PFSK-1 (cell line): ENCODE data around the gene NCAPD2.

Experiments used
- FOXP2 ChIP-seq: optimal IDR thresholded peaks from 2 replicates; pipeline ENCODE3; 2011; ENCODE audit warnings: borderline replicate concordance, control low read depth, inconsistent platforms; ENCODE audit not compliant: insufficient read depth; ENCODE audit errors: extremely low read length, extremely low read depth
- POLR2AphosphoS5 ChIP-seq: IDR thresholded peaks from 2 replicates; pipeline ENCODE4 v1.6.1; 2012; ENCODE audit warnings: low read depth, mild to moderate bottlenecking, control low read depth, low read length, moderate library complexity
- SIN3A ChIP-seq: IDR thresholded peaks from 2 replicates; pipeline ENCODE4 v1.6.1; 2012; ENCODE audit warnings: mild to moderate bottlenecking, low read length, moderate library complexity, borderline replicate concordance; ENCODE audit not compliant: insufficient read depth
- TAF1 ChIP-seq: IDR thresholded peaks from 2 replicates; pipeline ENCODE4 v1.6.1; 2012; ENCODE audit warnings: low read length, control low read depth, borderline replicate concordance; ENCODE audit not compliant: insufficient read depth
- TF ChIP-seq, protein P1 (sequence below), 2 experiments: IDR thresholded peaks; 2 replicates each; pipeline versions ENCODE4 v1.6.1 to v1.8.0; 2011 to 2012; ENCODE audit warnings: low read depth in 2 of 2, low read length in 2 of 2, control low read depth in 1 of 2, inconsistent platforms in 1 of 2, mild to moderate bottlenecking in 1 of 2, moderate library complexity in 1 of 2; ENCODE audit not compliant: insufficient read depth in 1 of 2

Gene NCAPD2

DNA sequence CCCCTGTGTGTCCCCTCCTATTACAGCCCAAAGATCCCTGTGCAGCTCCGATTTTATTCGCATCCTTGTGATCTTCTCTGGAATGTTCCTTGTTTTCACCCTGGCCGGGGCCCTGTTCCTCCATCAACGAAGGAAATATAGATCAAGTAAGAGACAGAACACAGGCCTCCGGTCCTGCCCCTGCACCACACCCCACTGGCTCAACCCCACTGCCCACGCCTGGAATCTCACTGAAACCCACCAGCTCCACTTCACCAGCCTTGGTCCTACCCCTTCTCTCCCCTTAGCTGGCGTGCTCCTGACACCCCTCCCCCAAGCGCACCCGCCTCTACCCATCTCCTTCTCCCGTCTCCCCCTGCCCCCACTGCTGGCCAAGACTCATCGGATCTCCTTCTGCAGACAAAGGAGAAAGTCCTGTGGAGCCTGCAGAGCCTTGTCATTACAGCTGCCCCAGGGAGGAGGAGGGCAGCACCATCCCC, 43.0 kb upstream of the NCAPD2 start:
- TF ChIP-seq SIN3A (no peak), POLR2AphosphoS5 (no peak), TAF1 (no peak), FOXP2 (no peak)
- TF ChIP-seq, protein P1, sequence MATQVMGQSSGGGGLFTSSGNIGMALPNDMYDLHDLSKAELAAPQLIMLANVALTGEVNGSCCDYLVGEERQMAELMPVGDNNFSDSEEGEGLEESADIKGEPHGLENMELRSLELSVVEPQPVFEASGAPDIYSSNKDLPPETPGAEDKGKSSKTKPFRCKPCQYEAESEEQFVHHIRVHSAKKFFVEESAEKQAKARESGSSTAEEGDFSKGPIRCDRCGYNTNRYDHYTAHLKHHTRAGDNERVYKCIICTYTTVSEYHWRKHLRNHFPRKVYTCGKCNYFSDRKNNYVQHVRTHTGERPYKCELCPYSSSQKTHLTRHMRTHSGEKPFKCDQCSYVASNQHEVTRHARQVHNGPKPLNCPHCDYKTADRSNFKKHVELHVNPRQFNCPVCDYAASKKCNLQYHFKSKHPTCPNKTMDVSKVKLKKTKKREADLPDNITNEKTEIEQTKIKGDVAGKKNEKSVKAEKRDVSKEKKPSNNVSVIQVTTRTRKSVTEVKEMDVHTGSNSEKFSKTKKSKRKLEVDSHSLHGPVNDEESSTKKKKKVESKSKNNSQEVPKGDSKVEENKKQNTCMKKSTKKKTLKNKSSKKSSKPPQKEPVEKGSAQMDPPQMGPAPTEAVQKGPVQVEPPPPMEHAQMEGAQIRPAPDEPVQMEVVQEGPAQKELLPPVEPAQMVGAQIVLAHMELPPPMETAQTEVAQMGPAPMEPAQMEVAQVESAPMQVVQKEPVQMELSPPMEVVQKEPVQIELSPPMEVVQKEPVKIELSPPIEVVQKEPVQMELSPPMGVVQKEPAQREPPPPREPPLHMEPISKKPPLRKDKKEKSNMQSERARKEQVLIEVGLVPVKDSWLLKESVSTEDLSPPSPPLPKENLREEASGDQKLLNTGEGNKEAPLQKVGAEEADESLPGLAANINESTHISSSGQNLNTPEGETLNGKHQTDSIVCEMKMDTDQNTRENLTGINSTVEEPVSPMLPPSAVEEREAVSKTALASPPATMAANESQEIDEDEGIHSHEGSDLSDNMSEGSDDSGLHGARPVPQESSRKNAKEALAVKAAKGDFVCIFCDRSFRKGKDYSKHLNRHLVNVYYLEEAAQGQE (IDR thresholded peaks at IDR 0.05; ENCODE audit: insufficient read depth in 1 of 2, low read depth in 2 of 2, low read length in 2 of 2) = no peak

DNA sequence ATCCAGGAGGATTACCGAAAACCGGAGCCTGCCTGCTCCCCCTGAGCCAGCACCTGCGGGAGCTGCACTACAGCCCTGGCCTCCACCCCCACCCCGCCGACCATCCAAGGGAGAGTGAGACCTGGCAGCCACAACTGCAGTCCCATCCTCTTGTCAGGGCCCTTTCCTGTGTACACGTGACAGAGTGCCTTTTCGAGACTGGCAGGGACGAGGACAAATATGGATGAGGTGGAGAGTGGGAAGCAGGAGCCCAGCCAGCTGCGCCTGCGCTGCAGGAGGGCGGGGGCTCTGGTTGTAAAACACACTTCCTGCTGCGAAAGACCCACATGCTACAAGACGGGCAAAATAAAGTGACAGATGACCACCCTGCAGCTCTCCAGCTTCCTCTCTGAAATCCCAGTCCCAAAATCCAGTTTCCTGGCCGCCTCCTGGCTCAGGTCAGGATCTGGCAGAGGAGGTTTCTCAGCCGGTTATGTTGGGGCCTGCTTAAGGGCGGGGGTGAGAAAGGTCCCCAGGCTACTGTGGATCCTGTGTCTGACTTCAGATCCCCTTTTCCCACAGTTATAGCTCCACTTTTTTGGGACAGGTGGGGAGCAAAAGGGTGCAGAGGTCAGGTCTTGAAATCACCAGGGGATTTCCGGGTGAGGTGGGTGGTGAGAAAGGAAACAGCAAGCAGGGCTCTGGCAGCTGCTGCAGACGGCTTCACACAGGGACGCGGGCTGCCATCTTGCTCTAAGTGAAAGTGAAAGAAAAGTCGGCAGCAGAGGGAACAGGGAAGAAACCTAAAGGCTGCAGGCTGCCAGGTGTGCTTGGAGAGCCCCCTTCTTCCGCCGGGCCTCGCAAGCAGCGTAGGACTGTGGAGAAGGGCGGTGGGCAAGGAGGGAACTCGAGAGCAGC, 42.3 kb upstream of the NCAPD2 start, which contains the start of gene TAPBPL:
Gene TAPBPL (plus strand): TSS at position 695 of the 897 bp plus-strand sequence. CDS start 207 bp downstream, outside the sequence.
- TF ChIP-seq, protein P1 (IDR thresholded peaks at IDR 0.05; ENCODE audit: insufficient read depth in 1 of 2, low read depth in 2 of 2, low read length in 2 of 2) = no peak
- no peak for TF ChIP-seq TAF1
- 0 out of 2 replicates have a peak, but pooled peaks have one; percentile 26 for TF ChIP-seq POLR2AphosphoS5
- no peak for TF ChIP-seq SIN3A

DNA sequence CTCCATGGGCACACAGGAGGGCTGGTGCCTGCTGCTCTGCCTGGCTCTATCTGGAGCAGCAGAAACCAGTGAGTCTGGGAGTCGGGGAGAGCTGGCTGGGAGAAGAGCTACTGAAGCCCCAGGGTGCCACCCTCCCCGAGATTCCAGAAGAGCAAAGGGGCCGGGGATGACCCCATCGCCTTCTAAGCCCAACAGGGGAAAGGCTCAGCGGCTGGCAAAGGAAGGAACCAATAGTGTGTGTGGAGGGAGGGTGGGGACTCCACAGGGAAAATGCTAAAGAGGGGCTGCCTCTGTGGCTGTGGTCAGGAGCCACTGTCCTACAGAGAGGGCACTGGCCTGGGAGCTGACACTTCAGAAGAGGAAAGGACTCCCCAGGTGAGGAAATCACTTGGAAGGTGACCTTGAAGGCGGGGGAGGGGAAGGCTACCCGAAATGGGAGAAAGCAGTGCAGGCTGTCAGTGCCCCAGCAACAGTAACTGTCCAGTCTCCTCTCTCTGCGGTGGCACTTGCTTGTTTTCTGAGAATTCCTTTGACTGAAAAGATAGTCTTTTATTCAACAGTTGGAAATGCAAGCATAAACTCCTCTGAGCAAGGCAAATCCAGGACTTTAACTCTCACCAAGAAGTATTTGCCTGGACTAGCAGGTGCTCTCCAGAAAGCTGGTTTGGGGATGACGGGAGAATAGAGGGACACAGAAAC, 41.5 kb upstream of the NCAPD2 start:
- TF ChIP-seq SIN3A (no peak), POLR2AphosphoS5 (no peak), TAF1 (no peak), FOXP2 (no peak)
- TF ChIP-seq, protein P1 (IDR thresholded peaks at IDR 0.05; ENCODE audit: insufficient read depth in 1 of 2, low read depth in 2 of 2, low read length in 2 of 2) = no peak

DNA sequence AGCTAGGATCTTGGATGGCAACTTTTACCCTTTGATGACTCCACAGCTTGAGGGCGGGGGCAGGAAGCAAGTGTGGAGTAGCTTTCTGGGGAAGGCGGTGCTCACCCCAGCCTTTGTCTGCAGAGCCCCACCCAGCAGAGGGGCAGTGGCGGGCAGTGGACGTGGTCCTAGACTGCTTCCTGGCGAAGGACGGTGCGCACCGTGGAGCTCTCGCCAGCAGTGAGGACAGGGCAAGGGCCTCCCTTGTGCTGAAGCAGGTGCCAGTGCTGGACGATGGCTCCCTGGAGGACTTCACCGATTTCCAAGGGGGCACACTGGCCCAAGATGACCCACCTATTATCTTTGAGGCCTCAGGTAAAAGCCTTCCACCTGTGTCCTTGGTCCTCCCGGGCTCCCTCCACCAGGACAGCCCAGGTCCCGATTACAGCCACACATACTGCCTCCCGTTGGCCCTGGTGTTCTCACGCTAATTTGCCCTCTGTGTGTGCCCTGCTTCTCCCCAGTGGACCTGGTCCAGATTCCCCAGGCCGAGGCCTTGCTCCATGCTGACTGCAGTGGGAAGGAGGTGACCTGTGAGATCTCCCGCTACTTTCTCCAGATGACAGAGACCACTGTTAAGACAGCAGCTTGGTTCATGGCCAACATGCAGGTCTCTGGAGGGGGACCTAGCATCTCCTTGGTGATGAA, 40.8 kb upstream of the NCAPD2 start:
- TF ChIP-seq, protein P1 (IDR thresholded peaks at IDR 0.05; ENCODE audit: insufficient read depth in 1 of 2, low read depth in 2 of 2, low read length in 2 of 2) = no peak
- TF ChIP-seq FOXP2 (no peak), POLR2AphosphoS5 (no peak), TAF1 (no peak), SIN3A (no peak)
